HG03575 (cell line): ENCODE results near the gene CCT8L2.
"Not testable (repeated sequence)": the region's sequence is repeated elsewhere in the genome, so short reads cannot be mapped to it uniquely, and the experiment has no call there.

Source experiments
- ATAC-seq: cut with Tn5 transposase; IDR thresholded peaks from one replicate; pipeline ENCODE4 v1.9.1; 2021; ENCODE audit not compliant: unreplicated experiment, insufficient number of reproducible peaks, low FRiP score; ENCODE audit errors: extremely low read depth

The CCT8L2 gene

DNA sequence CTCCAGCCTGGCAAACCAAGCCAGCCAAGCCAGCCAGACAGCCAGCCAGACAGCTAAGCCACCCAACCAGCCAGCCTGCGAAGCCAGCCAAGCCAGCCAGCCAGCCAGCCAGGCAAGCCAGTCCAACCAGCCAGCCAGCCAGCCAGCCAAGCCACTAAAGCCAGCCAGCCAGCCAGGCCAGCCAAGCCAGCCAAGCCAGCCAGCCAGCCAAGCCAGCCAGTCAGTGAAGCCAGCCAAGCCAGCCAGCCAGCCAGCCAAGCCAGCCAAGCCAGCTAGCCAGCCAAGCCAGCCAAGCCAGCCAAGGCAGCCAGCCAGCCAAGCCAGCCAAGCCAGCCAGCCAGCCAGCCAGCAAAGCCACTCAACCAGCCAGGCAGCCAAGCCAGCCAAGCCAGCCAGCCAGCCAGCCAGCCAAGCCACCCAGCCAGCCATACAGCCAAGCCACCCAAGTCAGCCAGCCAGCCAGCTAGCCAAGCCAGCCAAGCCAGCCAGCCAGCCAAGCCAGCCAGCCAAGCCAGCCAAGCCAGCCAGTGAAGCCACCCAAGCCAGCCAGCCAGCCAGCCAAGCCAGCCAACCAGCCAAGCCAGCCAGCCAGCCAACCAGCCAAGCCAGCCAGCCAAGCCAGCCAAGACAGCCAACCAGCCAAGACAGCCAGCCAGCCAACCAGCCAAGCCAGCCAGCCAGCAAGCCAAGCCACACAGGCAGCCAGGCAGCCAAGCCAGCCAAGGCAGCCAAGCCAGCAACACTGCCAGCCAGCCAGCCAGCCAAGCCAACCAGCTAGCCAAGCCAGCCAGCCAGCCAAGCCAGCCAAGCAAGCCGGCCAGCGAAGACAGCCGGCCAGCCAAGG, 29.7 kb downstream of the CCT8L2 start:
- no peak for ATAC-seq

GRCh38 chr22:16561093-16561658, 31.4 kb downstream of the CCT8L2 start:
- not testable (repeated sequence) for ATAC-seq

DNA sequence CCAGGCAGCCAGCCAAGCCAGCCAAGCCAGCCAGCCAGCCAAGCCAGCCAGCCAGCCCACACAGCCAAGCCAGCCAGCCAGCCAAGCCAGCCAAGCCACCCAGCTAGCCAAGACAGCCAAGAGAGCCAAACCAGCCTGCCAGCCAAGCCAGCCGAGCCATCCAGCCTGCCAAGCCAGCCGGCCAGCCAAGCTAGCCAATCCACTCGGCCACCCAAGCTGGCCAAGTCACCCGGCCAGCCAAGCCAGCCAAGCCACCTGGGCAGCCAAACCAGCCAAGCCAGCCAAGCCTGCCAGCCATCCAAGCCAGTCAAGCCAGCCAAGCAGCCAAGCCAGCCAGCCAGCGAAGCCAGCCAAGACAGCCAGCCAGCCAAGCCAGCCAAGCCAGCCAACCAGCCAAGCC, 32.0 kb downstream of the CCT8L2 start:
- ATAC-seq: not testable (repeated sequence)

DNA sequence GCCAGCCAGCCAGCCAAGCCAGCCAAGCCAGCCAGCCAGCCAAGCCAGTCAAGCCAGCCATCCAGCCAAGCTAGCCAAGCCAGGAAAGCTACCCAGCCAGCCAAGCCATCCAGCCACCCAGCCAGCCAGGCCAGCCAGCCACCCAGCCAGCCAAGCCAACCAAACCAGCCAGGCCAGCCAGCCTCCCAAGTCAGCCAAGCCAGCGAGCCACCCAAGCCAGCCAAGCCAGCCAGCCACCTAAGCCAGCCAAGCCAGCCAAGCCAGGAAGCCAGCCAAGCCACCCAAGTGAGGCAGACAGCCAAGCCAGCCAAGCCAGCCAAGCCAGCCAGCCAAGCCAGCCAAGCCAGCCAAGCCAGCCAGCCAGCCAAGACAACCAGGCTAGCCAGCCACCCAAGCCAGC, 32.6 kb downstream of the CCT8L2 start:
- ATAC-seq: not testable (repeated sequence)

DNA sequence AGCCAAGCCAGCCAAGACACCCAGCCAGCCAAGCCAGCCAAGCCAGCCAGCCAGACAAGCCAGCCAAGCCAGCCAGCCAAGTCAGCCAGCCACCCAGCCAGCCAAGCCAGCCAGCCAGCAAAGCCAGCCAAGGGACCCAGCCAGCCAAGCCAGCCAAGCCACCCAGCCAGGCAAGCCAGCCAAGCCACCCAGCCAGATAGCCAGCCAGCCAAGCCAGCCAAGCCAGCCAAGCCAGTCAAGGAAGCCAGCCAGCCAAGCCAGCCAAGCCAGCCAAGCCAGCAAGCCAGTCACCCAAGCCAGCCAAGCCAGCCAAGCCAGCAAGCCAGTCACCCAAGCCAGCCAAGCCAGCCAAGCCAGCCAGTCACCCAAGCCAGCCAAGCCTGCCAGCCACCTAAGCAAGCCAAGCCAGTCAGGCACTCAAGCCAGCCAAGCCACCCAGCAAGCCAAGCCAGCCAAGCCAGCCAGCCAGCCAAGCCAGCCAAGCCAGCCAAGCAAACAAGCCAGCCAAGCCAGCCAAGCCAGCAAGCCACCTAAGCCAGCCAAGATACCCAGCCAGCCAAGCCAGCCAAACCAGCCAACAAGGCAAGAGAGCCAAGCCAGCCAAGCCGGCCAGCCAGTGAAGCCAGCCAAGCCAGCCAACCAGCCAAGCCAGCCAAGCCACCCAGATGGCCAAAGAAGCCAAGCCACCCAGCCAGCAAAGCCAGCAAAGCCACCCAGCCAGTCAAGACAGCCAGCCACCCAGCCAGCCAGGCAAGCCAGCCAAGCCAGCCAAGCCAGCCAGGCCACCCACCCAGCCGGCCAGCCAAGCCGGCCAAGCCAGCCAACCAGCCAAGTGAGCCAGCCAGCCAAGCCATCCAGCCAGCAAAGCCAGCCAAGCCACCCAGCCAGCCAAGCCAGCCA, 33.3 kb downstream of the CCT8L2 start:
- ATAC-seq: no peak

- not testable (repeated sequence) for ATAC-seq
Measured at GRCh38 chr22:16558376-16558945, 34.1 kb downstream of the CCT8L2 start.

DNA sequence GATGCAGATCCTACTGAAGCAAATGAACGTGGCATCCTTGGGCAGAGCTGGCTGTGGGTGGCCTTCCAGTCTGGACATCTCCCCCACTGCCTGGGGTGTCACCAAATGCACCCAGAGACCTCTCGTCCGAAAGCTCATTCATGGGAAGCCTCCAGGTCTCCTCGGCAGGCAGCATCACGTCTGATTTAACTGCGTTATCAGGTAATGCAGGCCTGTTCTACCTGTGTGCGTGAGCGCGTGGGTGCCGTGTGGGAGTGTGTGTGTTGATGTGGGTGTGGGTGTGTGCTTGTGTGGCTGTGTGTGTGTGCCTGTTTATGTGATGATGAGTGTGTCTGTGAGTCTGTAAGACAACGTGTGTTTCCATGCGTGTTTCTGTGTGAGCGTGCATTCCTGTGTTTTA, 35.1 kb downstream of the CCT8L2 start:
- not testable (repeated sequence) for ATAC-seq

DNA sequence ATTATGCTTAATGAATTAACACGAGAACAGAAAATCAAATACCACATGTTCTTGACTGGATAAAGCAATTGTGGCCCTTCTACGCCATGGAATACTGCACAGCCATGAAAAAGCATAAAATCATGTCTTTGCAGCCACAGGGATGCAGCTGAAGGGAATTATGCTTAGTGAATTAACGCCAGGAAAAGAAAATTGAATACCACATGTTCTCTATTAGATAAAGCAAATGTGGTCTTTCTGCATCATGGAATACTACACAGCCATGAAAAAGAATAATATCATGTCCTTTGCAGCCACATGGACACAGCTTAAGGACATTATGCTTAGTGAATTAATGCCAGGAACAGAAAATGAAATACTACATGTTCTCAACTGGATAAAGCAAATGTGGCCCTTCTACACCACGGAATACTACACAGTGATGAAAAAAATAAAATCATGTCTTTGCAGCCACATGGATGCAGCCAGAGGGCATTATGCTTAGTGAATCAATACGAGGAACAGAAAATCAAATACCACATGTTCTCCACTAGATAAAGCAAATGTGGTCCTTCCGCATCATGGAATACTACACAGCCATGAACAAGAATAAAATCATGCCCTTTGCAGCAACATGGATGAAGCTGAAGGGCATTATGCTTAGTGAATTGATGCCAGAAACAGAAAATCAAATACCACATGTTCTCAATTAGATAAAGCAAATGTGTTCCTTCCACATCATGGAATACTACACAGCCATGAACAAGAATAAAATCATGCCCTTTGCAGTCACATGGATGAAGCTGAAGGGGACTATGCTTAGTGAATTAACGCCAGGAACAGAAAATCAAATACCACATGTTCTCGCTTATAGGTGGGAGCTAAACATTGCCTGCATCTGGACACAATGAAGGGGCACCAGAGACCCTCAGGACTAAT, 37.3 kb downstream of the CCT8L2 start:
- not testable (repeated sequence) for ATAC-seq

GRCh38 chr22:16543310-16543709, 49.3 kb downstream of the CCT8L2 start:
- not testable (repeated sequence) for ATAC-seq
